HG03565 (cell line): Measurements from ENCODE around the gene PIM2.
A peak's percentile ranks its signal among the peaks of the same experiment; 100 is the strongest.

Experiments
- ATAC-seq: cut with Tn5 transposase; IDR thresholded peaks from one replicate; pipeline ENCODE4 v1.9.1; 2021; ENCODE audit warnings: mild to moderate bottlenecking, moderate library complexity; ENCODE audit not compliant: unreplicated experiment

Gene PIM2

DNA sequence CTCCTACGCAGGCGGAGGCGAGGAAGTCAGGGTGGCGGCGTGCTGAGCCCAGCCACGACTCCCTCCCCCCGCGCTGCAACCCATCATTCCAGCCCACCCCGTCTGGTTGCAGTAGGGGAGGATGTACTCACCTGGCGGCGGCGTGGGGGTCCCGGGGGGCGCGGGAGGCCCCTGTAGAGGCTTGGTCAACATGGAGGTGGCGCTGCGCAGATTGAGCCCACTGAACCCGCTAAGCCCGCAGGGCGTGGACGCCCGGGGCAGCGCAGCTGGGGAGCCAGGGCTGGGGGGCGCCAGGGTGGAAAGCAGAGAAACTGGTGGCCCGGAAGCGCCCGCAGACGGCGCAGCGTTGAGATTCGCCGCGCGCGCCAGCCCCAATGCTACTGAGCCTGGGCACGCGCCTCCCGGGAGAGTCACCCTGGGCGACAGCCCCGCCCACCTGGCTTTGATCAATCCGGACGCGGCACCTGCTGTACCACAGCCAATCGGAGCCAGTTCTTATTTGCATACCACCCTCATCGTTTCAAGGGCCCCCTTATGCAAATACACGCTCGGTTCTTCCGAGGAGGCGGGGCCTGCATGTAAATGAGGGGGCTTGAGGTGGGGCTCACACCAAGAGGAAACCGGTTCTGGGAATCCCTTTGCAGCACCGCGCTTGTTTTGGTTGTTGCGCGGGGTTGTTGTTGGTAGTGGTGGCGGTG, at the start of gene PIM2:
Gene PIM2, minus strand, starts transcription at position 382 of the 698 bp plus-strand sequence. Its CDS starts 190 bp downstream, at position 192.
- ATAC-seq, result peak; percentile 66

DNA sequence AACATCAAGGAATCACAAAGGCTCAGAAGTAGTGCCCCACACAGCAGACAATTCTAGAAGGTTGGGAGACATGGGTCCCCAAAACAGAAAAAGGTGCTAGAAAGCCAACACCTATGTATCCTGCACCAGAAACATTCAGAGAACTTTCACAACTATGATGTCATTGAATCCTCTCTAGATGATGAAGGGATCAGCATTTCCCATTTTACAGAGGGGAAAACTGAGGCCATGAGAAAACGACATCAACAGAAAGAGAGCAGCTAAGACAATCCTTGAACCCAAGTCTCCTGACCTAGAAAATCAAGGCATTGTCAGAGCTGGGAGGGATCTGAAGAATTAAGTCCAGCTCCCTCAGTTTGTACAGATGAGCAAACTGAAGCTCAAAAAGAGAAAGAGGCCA, 49.6 kb upstream of the PIM2 start:
- no peak for ATAC-seq

DNA sequence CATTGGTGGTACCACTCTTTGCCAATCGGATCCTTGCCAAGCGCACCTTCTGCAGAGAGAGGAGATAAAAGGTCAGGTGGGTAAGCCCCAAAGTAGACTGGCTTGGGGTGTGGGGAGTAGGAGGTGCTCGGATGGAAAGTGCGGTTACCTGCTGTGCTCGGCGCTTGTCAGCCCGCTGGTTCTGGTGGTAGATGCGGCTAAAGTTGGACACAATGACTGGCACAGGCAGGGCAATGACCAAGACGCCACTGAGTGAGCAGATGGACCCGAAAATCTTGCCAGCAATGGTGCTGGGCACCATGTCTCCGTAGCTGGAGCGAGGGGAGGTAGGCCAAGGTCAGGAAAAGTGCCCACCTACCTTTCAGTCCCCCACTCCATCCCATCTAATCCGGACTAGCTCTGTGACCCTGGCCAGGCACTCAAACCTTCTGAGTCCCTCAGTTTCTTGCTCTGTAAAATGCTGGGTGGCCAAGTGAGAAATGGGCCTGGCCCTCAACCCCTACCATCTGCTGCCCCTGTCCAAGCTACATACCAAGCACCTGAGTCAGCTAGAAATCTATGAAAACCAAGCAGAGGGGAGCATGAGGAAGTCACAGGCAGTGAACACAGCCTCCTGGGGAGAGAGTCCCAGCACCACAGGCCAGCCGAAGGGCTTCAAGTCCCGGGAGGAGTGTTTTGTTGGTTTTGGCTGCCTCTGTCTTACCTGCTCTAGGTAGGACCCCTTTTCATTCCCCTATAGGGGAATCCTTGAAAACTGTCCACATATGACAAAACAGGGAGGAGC, 48.2 kb upstream of the PIM2 start:
- ATAC-seq, result no peak

DNA sequence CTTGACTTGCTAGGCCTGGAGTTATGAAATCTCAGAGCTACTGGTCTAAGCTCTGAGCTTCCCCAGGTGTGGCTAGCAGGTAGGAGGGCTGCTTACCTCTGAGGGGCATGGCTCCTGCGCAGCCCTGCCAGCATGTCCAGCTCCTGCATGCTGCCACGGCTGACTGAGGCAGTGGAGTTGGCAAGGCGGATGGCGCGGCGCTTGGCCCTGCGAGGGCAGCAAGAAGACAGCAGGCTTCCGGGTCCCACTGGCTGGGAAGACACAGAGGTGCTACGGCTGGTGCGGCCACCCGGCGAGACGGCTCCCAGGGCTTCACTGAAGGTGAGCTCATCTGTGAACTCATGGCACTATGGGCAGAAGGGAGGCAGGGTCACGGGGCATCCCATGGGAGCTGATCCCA, 47.1 kb upstream of the PIM2 start:
- ATAC-seq, result no peak

DNA sequence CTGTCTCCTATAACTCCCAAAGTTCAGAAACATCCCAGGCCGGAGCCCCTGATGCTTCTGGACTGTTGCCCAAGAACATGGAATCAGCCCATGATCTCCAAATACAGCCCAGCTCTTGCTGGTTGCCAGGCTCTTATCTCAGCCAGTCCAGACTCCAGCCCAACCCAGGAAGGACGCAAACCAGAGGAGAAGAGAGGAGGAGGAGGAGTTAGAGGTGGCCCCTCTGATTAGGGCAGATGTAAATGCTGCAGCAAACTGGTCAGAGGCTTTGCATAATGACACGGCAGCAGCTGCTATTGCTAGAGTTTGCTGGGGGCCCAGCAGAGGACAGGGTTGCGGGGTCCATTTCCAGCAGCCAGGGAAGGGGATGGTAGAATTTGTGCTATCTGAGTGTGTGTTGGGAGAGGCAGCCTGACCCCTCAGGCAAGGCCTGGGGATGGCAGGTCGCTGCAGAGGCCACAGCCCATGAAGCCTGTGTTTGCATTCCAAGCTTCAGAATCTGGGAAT, 42.8 kb upstream of the PIM2 start:
- no peak for ATAC-seq

DNA sequence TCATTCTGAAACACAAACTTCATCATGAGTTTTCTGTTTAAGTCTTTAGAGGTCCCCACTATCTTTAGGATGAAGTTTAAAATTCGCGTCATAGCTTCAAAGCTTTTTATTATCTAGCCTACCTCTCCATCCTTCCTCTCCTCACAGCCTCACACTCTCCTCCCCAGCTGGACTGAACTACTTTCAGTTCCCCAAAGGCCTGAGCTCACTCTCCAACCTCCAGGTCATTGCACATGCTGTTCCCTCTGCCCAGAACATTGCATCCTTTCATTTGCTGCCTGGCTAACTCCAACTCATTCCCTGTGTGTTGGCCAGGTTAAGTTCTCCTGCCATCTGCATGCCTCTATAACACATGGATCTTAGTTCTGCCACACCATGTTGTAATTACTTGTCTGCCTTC, 41.5 kb upstream of the PIM2 start:
- no peak for ATAC-seq

DNA sequence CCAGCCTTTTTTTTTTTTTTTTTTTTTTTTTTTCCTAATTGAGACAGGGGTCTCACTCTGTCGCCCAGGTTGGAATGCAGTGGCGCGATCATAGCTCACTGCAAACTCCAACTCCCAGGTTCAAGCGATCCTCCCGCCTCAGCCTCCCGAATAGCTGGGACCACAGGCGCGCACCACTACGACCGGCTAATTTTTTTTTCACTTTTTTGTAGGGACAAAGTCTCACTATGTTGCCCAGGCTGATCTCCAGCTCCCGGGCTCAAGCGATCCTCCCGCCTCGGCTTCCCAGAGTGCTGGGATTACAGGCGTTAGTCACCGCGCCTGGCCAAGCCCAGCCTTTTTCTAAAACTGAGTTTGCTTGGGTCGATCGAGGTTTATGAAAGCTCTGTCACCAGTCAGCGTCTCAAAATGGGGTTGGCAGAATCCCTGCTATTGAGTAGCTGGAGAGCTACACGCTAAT, 39.8 kb upstream of the PIM2 start:
- ATAC-seq, result no peak

DNA sequence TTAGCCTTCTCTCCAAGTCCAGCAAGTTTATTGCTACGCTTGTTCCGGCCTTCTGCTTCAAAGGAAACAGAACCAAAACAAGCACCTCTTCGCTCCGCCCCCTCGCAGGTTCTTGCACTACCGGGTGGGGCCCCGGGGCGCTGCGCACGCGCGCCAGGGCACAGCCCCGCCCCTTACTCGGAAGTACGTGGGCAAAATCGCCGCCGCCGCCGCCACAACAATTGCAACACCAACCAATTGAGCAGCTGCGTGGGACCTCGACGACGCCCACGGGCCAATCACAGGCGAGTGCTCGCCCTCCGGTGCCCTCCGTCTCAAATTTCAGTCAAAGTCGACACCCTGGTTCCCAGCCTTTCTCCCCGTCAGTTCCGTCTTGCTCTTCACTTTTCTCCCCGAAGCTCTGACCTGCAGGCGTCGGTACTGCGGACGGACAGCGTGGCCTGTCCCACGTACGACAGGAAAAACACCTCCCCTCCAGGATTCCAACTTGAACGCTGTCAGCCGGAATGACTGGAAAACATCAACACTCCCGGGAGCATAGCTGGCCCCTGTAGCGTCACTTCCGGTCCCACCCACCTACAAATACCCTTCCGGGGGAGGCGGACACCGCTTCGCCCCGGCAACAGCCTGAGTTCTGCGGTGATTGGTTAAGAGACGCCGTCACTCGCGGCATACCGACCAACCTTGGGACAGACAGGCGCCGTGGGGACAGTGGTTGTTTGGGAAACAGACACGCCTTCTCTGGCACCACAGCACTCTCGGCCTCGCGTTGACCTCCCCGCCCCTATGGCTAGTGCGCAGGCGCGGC, 39.2 kb upstream of the PIM2 start:
- peak; percentile 79 for ATAC-seq

DNA sequence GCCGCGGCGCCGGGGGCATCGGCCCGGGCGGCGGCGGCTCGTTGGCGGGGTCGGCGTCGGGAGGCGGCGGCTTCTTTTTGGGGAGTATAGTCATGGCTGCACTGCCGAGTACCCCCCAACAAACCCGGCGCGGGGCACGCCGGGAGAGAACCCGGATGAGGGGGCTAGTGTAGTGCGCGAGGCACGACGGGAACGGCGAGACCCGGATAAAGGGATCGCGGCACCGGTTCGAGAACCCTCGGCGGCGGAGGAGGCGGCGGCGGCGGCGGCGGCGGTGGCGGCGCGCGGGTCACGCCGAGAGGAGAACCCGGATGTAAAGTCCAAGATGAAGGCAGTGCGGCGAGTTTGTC, 38.6 kb upstream of the PIM2 start, which contains the start of gene OTUD5:
Gene OTUD5, minus strand, starts transcription at position 131 of the 350 bp plus-strand sequence. Its CDS starts 37 bp downstream, at position 94.
- ATAC-seq, result peak; percentile 22

DNA sequence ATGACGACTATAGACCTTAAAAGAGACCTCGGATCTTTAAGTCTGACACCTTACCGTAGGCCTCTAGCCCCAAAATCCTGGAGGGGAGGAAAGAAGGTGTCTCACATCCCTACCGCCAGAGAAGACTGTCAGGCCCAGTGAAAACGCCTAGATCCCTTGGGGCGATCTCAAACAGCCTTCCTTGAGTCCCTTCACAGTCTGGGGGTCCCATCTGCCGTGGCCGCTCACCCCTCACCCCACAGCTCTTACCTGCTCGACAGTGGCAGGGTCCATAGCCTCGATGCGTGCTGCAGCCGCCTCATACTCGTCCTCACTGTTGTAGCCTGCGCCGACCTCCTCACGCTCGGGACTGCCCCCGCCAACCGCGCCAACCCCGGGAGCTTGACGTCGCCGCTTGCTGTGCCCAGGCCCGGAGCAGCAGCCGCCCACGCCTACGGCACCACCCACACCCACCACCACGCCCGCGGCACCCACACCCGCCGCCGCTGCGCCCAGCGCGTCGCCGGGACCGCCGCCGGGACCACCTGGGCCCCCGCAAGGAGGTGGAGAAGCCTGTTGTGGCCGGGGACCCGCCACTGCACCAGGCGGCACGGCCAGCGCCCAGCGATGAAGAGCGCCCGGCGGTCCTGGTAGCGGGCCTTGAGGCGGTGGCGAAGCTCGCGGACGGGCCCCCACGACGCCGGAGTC, 38.0 kb upstream of the PIM2 start:
- no peak for ATAC-seq

DNA sequence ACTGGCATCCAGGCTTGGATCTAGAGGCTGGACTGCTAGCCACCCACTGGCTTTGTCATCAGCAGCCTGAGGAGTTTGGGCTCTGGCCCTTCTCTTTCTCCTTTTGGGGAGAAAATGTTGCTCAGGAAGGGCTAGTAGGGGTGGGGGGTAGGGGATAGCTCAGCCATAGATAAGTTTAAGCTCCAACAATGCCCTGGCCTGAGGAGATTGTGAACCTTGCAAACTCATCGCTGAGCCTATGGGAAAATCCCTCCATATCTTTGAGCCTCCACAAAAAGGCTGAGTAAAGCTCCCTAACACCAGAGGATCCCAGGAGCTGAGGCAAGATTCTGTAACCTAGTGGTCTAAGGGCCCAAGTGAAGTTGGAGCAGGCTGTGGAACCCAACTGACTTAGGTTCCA, 29.8 kb upstream of the PIM2 start:
- no peak for ATAC-seq

DNA sequence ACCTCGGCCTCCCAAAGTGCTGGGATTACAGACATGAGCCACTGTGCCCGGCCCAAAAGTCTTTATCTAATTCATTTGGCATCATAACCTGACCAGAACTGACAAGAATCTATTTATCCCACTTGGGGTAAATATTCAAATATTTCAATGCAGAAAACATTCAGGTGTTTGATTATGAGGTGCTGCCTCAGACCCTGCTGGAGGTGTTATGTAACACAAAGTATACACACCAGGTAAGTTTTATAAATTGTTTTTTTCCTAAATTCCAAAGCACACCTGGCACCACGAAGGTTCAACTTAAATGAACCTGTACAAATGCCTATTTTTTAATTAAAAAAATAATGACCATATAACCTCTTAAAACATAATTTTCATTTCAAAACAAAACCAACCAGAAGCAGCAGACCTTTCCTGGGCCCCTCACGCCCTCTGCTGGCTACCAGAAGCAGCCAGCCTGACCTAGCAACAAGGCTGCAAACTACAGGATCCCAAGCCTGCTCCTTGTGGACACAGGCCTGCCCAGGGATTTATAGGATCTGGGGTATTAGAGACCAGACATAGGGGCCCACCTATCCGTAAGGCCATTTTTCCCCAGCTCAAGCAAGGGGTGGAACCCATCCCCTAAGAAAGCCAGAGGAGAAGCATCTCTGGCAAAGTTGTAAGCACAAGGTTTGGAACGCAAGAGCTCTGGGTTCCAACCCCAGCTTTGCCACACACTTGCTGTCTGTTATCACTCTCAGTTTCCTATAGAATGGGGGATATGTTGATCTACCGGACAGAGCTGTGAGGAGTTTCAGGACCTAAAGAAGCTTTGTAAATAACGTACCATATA, 26.9 kb upstream of the PIM2 start:
- ATAC-seq, result no peak

DNA sequence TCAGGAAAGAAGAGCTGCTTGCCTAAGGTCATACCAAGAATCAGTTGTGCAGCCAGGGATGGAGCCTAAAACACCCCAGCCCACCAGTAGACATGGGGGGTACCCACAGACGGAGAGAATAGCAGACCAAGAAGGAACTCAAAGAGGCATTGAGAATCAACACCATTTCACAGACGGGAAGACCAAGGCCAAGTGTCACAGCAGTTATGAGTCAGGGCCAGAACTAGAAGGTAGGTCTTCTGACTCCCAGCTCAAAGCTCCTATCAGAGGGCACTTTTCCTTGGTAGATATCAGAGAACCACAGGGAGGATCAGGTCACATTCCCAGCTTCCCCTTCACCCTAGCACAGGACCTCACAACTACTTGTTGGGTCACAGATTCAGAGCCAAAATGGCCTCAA, 24.1 kb upstream of the PIM2 start:
- no peak for ATAC-seq

DNA sequence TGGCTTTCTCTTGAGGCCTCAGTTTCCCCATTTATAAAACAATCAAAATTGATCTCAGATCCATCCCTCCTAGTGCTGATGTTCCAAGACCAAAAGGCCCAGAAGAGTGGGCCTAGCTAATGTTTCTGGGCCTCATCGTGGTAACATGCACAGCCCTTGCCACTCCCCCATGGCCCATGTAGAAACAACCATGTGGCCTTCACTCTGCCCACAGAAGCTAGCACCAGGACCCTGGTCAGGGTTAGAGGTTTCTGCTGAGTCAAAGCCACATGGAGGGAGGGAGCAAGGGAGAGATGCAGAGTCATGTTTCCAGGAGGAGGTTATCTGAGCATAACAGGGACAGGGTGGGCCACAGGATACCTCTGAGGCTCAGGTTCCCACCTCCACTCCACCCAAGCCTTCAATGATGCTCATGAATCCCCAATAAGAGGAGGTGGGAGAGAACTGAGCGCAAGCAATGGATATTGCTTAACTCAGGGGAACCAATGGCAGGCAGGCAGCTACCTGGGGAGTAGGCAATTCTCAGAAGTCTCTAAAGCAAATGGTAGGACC, 21.7 kb upstream of the PIM2 start:
- no peak for ATAC-seq

DNA sequence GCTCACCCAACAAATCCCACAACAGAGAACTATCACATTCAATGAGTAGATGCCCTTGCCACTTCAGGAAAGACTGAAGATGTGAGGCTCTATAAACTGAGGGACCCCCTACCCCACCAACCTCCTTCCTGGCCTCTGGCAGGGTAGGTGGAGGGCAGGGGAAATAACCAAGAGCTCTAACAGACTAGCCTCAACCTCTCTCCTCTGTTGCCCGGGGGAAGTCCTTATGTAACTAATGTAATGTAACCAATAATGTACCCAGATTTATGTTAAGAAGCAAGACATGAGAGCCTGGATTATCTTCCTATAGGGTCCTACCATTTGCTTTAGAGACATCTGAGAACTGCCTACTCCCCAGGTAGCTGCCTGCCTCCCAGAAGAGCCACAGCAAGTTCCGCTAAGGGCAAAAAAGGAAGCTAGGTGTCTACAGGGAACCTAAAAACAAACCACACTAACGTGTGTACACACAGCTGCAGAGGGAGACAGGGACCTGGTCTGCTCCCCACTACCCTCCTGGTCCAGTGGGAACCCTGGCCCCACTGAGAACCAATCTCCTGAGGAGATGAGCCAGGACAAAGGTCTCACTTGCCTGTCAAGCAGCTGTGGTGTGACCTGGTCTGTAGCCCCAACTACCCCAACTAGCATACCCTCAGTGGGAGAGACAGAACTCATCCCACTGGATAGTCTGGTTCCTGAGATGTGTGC, 20.9 kb upstream of the PIM2 start:
- no peak for ATAC-seq

DNA sequence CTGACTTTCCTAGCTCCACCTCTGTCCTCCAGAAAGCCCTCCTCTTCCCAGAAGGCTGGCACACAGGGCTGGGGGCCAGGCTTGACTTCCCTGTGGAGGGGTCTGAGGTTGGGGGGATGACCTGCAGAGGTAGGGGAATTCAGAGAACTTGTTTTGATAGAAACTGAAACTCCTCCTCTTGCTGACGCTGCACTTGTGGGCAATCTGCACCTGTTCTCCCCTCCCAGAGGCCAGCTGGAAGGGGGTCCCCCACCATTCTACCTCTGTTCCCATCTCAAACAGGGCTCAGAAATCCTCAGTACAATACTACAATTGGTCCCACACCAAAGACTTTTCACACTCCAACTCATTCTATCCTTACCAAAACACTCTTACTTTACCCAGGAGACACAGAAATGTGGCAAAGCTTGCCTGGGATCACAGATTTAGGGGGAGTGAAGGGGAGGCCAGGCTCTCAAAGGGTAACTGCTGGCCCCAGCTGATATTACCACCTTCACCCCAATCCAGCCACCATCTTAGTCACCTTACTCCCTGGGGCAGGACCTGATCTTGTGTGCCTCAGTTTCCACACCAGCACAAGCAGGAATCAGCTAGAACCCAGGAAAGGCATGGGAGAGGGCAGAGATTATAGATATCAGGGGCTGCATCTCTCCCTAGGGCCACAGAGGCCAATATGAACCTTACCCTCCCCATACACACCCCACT, 20.0 kb upstream of the PIM2 start:
- ATAC-seq, result peak; percentile 40

DNA sequence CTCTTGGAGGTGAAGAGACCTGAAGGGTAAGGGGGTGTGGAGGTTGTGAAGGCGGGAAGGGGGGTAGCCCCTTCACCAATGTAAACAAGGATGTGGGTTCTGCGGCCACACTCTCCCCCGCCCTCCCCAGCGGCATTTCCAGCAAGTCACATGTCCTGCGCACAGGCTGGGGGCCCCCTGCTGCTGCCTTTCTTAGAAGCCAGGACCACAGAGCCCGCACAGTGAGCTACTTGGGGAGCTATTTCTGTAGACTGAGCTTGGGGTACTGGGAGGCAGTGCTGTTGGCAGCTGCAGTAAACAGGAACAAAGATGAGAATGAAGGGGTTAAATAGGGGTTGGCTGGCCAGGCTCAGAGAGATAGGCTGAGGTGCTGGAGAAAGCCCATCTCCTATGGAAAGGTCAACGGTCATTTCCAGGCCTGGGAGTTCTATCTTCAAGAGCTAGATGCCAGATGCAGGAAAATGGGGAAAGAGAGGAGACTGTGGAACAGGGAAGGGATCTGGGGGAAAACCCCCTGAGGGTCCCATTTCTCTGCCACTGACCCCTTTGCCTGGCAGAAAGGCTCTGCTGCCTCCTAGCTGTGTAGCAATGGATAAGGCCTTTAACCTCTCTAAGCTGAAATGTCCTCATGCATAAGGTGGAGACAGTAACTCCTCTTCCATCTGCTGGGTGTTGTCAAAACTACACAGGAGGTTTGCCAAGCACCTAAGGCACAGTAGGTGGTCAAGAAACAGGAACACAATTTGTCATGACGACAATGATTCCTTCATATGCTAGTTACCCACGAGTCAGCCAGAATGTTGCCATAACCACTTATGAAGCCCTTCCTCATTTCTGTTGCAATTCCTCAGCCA, 18.5 kb upstream of the PIM2 start:
- ATAC-seq, result peak; percentile 37
